BLaER1 (cell line): Measurements from ENCODE around the gene ANO3.
"Not testable (repeated sequence)": the region's sequence is repeated elsewhere in the genome, so short reads cannot be mapped to it uniquely, and the experiment has no call there.

Experiments used
- H3K27ac ChIP-seq: shearing (Covaris generic); formaldehyde crosslinking; 2 replicates; pipeline ENCODE4 v1.8.1; 2022
- H3K27me3 ChIP-seq: shearing (Covaris generic); formaldehyde crosslinking; 2 replicates; pipeline ENCODE4 v1.8.1; 2022
- H3K36me3 ChIP-seq: shearing (Covaris generic); formaldehyde crosslinking; 2 replicates; pipeline ENCODE4 v1.8.1; 2022
- H3K4me1 ChIP-seq: shearing (Covaris generic); formaldehyde crosslinking; 2 replicates; pipeline ENCODE4 v1.8.1; 2022
- H3K4me2 ChIP-seq: shearing (Covaris generic); formaldehyde crosslinking; 2 replicates; pipeline ENCODE4 v1.8.1; 2022
- H3K4me3 ChIP-seq: shearing (Covaris generic); formaldehyde crosslinking; 2 replicates; pipeline ENCODE4 v1.8.1; 2022
- H3K9ac ChIP-seq: shearing (Covaris generic); formaldehyde crosslinking; 2 replicates; pipeline ENCODE4 v1.8.1; 2022
- H3K9me3 ChIP-seq: shearing (Covaris generic); formaldehyde crosslinking; 2 replicates; pipeline ENCODE4 v1.8.1; 2022
- H4K20me1 ChIP-seq: shearing (Covaris generic); formaldehyde crosslinking; 2 replicates; pipeline ENCODE4 v1.8.1; 2022
- Cebpa-rat ChIP-seq: shearing (Covaris generic); IDR thresholded peaks from 2 replicates; pipeline ENCODE4 v1.8.1; 2022

Gene ANO3

DNA sequence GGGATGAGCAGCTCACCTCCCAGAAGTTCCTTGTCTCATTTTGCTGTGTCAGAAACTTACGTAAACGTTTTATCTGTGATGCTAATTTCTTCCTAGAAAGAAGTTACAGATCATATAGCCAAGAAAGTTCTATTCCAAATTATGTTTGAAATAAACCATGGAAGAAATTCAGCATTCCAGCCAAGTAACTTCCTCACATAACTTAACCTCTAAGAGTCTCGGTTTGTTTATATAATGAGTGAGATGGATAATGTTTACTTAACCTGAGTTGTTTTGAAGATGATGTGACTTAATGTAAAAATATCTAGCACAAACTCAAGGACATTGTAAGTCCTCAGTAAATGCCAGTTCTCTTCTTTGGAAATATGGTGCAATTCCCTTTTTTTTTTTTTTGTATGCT, 249.0 kb downstream of the ANO3 start:
- Histone ChIP-seq H3K4me2 (no peak overlapping the region), H3K9ac (no peak overlapping the region), H4K20me1 (no peaks in the 10 kb centered on the region), H3K27ac (no peak overlapping the region), H3K9me3 (no peaks in the 10 kb centered on the region), H3K4me1 (no peaks in the 10 kb centered on the region), H3K36me3 (no peaks in the 10 kb centered on the region), H3K4me3 (no peak overlapping the region), H3K27me3 (no peaks in the 10 kb centered on the region)
- TF ChIP-seq Cebpa-rat: no peak

DNA sequence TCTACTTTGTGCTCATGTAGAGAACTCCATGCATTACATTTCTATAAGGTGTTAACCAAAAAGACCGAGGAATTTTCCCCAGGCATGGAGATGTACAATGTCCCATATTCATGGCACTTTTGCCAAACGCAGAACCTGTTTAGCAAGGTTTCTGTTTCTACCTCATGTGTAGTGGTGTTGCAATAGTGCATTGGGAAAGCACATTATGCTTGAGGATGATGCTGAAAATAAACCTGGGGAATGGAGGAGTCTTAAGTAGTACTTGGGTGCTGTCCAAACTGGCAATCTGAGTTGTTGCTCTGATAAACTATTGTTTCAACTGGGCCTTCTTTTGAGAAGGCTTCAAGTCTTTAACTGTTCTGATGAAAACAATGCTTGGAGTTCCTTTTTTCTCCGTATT, 251.6 kb downstream of the ANO3 start:
- H3K4me2 ChIP-seq: no peak overlapping the region
- no peaks in the 10 kb centered on the region for H3K36me3 ChIP-seq
- no peaks in the 10 kb centered on the region for H4K20me1 ChIP-seq
- H3K9me3 ChIP-seq: no peaks in the 10 kb centered on the region
- no peaks in the 10 kb centered on the region for H3K4me1 ChIP-seq
- H3K27ac ChIP-seq: no peak overlapping the region
- no peak overlapping the region for H3K4me3 ChIP-seq
- H3K27me3 ChIP-seq: no peaks in the 10 kb centered on the region
- H3K9ac ChIP-seq: no peak overlapping the region
- no peak for TF ChIP-seq Cebpa-rat

DNA sequence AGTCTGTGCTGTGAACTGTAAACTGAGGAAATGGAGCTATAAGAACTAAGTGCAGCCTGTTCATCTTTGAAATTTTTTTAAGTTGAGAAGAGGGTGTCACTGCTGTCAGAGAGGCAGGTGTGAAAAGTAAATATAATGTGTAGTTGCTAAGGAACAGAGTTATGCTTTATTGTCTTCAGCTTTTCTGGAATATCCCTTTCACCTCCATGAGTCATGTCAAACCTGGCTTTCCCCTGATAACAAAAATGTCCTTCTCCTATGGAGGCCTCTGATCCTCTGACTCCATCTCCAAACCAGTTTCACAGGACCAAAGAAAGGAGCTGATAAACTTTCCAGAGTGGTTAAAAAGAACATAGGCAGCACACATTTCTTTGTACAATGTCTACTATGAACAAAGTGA, 252.9 kb downstream of the ANO3 start:
- Histone ChIP-seq H3K9ac (no peak overlapping the region), H3K4me2 (no peak overlapping the region), H3K4me3 (no peak overlapping the region), H3K27me3 (no peaks in the 10 kb centered on the region), H3K27ac (no peak overlapping the region), H3K4me1 (no peaks in the 10 kb centered on the region), H4K20me1 (no peaks in the 10 kb centered on the region), H3K9me3 (no peaks in the 10 kb centered on the region), H3K36me3 (no peaks in the 10 kb centered on the region)
- TF ChIP-seq Cebpa-rat: no peak

DNA sequence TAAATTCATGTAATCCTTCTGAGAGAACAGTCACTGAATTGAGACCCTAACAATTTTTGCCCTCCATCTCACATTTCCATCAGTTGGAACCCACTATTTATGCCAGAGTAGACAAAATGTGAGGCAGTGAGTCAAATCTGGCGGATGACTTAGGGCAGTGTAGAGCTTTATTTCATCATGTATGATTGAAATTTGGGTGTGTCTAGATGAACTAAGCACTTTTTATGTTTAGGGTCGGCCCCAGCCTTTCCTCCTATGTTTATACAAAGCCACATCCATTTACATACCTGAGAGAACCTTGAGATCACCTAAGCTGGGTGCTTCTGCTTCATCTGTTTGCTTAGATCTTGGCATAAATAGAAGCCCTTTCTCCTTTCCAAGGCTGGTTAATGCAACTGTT, 255.1 kb downstream of the ANO3 start:
- Histone ChIP-seq H3K27me3 (no peaks in the 10 kb centered on the region), H3K9me3 (no peaks in the 10 kb centered on the region), H3K4me1 (no peaks in the 10 kb centered on the region), H3K4me2 (no peak overlapping the region), H4K20me1 (no peaks in the 10 kb centered on the region), H3K27ac (no peak overlapping the region), H3K36me3 (no peaks in the 10 kb centered on the region), H3K9ac (no peak overlapping the region), H3K4me3 (no peak overlapping the region)
- TF ChIP-seq Cebpa-rat: no peak

DNA sequence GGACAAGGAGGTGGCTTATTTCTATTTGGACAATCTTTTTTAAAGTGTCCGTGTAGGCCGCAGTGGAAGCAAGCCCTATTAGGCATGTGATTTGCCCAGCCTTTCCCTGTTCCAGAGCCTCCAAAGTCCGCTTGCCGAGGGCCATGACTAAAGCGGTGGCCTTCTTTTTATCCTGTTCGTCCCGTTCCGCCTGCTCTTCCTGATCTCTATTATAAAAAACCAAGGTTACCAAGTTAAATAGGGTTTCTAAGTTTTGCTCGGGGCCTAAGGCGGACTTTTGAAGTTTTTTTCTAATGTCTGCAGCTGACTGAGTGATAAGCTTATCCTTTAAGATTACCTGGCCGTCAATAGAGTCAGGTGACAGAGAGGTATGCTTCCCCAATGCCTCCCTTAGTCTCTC, 261.8 kb downstream of the ANO3 start:
- TF ChIP-seq Cebpa-rat: no peak
- Histone ChIP-seq H3K27ac (no peak overlapping the region), H3K27me3 (no peaks in the 10 kb centered on the region), H3K4me2 (no peak overlapping the region), H3K4me3 (no peak overlapping the region), H3K4me1 (no peaks in the 10 kb centered on the region), H3K9ac (no peak overlapping the region), H3K36me3 (no peaks in the 10 kb centered on the region), H3K9me3 (no peaks in the 10 kb centered on the region), H4K20me1 (no peaks in the 10 kb centered on the region)

DNA sequence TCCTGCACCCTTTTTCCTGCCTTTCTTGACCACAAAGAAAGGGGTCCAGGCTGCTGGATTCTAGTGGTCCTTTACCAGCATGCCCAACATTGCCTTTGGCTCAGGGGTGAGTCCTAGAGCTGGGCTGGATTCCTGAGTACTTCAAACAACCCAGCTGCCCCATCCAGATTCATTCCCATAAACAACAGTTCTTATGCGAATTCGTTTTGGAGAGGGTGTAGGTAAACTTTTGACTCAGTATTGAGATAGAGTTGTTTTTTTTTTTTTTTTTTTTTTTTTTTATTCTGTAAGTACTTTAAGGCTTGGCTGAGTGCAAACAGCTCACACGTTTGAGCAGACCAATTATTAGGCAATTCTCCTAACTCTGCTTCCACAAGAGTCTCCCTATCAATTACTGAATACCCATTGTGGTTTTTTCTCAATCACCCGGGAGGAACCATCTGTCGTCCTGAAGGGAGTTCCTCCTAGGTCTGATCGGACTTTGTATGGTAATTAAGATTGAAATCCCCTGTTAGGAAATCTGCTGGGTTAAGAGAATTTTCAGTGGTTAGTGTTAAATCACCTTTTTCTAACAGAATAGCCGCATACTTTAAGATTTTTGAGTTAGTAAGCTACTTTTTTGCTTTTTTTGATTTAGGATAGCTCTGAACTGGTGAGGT, 263.4 kb downstream of the ANO3 start:
- not testable (repeated sequence) for H3K9me3 ChIP-seq, H4K20me1 ChIP-seq, H3K4me2 ChIP-seq, H3K27ac ChIP-seq, H3K27me3 ChIP-seq, H3K9ac ChIP-seq, H3K4me1 ChIP-seq, H3K4me3 ChIP-seq, H3K36me3 ChIP-seq

DNA sequence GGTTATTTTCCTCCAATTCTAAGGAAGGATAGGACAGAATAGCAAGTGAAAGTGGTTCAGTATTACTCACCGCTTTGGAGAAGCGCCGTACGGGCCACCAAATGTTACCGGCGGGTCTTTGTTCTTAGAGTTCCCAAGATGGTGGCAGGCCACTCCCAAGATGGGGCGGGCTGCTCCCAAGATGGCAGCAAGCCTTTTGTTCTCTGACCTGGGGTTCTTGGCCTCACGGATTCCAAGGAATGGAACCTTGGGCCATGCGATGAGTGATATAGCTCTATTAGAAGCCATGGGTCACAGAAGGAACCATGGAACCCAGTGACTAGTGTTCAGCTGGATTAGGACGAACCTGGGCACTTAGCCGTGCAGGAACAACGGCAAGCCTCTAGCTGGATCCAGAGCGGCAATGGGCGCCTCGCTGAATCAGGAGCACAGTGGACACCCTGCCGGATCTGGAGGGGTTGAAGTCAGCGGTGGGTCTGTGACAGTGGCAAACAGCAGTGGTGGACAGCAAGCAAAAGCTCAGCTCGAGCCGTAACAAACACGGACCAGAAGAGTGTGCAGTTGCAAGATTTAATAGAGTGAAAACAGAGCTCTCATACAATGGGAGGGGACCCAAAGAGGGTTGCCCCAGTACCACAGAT, 265.2 kb downstream of the ANO3 start:
- not testable (repeated sequence) for H3K4me2 ChIP-seq, H3K9me3 ChIP-seq, H3K9ac ChIP-seq, H3K27me3 ChIP-seq, H3K4me1 ChIP-seq, H3K27ac ChIP-seq, H4K20me1 ChIP-seq, H3K36me3 ChIP-seq, H3K4me3 ChIP-seq

DNA sequence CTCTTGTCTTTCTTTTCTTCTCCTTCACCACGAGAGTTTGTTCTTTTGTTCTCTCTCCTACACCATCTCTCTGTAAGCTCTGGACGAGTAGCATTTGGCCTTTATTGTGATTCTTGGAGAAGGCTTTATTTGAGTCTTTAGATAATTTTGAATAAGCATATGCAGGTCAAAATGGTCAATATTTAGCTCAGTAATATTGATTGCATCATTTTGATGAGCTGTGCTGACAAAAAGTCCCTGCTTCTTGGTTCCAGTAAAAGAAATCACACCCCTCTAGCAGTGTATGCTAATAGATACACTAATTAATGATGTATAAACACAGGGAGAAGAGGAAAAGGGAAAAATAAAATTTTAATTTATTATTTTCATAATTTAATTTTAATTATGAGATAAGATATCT, 266.0 kb downstream of the ANO3 start:
- Histone ChIP-seq H3K9me3 (no peaks in the 10 kb centered on the region), H4K20me1 (no peaks in the 10 kb centered on the region), H3K4me1 (no peaks in the 10 kb centered on the region), H3K4me3 (no peak overlapping the region), H3K4me2 (no peak overlapping the region), H3K9ac (no peak overlapping the region), H3K27me3 (no peaks in the 10 kb centered on the region), H3K36me3 (no peaks in the 10 kb centered on the region), H3K27ac (no peak overlapping the region)
- TF ChIP-seq Cebpa-rat: no peak

DNA sequence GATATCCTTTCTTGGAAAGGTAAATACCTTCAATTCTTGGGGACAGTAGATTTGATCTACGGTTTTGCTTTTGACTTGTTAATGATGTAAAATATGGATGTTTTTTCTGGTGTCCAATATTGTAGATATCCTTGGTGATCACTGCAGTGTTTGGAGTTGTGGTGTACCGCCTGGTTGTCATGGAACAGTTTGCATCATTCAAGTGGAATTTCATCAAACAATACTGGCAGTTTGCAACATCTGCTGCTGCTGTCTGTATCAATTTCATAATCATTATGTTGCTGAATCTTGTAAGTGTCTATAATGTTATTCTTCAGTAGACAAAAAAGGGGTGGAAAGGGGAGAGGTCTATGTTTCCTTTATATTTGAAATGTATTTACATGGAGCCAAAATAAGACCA, 267.5 kb downstream of the ANO3 start:
- TF ChIP-seq Cebpa-rat: no peak
- no peaks in the 10 kb centered on the region for H3K4me1 ChIP-seq
- no peaks in the 10 kb centered on the region for H3K9me3 ChIP-seq
- no peak overlapping the region for H3K4me2 ChIP-seq
- H4K20me1 ChIP-seq: no peaks in the 10 kb centered on the region
- H3K27me3 ChIP-seq: no peaks in the 10 kb centered on the region
- no peak overlapping the region for H3K9ac ChIP-seq
- no peak overlapping the region for H3K27ac ChIP-seq
- H3K4me3 ChIP-seq: no peak overlapping the region
- no peaks in the 10 kb centered on the region for H3K36me3 ChIP-seq

DNA sequence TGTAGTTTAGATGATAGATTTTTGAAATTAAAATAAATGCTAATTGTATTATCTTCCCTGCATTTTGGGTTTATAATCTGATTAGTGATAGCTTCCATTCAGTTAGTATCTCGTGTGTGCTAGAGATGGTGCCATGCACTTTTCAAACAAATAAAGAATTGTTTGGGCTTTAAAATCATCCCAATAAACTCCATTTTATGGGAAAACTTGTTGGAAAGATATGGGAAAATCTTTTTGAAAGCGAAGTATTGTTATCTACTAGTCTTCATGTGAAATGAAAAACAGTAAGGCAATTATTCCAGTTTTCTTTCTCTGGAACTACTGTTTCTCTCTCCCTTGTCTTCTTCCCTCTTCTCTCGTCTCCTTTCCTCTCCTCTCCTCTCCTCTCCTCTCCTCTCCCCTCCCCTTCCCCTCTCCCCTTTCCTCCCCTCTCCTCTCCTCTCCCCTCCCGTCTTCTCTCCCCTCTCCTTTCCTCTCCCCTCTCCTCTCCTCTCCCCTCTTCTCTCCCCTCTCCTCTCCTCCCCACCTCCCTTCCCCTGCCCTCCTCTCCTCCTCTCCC, 268.0 kb downstream of the ANO3 start:
- H3K4me3 ChIP-seq: no peak overlapping the region
- no peaks in the 10 kb centered on the region for H4K20me1 ChIP-seq
- H3K4me2 ChIP-seq: no peak overlapping the region
- H3K27ac ChIP-seq: no peak overlapping the region
- H3K27me3 ChIP-seq: no peaks in the 10 kb centered on the region
- TF ChIP-seq Cebpa-rat: no peak
- H3K9ac ChIP-seq: no peak overlapping the region
- H3K9me3 ChIP-seq: no peaks in the 10 kb centered on the region
- H3K4me1 ChIP-seq: no peaks in the 10 kb centered on the region
- no peaks in the 10 kb centered on the region for H3K36me3 ChIP-seq
